GM21723 (cell line): ENCODE results near the gene PPFIA3.

ENCODE experiments used
- ATAC-seq: cut with Tn5 transposase; IDR thresholded peaks from one replicate; pipeline ENCODE4 v1.9.1; 2021; ENCODE audit warnings: mild to moderate bottlenecking, moderate library complexity; ENCODE audit not compliant: unreplicated experiment

PPFIA3 gene

DNA sequence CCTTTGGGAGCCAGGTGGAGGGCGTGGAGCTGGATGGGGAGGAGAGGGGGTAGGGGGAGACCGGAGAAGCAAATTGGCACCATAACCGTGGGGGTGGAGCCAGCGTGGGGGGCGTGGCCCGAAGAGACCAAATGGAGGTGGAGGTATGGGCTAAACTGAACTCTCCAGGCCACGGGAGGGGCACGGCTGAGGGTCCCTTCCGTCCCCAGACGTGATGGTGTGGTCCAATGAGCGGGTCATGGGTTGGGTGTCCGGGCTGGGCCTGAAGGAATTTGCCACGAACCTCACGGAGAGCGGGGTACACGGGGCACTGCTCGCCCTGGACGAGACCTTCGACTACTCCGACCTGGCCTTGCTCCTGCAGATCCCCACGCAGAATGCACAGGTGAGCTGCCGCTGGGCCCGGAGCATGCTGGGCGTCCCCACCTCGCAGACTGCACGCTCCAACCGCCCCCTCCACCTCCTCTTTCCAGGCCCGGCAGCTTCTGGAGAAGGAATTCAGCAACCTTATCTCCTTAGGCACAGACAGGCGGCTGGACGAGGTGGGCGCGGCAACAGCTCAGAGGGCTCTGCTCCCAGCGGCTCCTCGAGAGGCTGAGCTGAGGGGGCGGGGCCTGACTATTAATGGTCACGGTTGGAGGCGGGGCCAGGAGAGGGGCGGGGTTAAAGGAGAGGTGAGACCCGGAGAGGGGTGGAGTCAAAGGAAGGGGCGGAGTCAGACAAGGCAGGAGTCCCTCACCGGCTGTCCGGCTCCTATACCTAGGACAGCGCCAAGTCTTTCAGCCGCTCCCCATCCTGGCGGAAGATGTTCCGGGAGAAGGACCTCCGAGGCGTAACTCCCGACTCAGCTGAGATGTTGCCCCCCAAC is 29.7 kb downstream of the PPFIA3 start:
- ATAC-seq: no peak

GRCh38 chr19:49149652-49150105 is 30.3 kb downstream of the PPFIA3 start:
- ATAC-seq: no peak

- no peak for ATAC-seq
Measured at GRCh38 chr19:49150106-49150943, 31.0 kb downstream of the PPFIA3 start.

- ATAC-seq: no peak
Measured at GRCh38 chr19:49150944-49151243, 31.6 kb downstream of the PPFIA3 start.

DNA sequence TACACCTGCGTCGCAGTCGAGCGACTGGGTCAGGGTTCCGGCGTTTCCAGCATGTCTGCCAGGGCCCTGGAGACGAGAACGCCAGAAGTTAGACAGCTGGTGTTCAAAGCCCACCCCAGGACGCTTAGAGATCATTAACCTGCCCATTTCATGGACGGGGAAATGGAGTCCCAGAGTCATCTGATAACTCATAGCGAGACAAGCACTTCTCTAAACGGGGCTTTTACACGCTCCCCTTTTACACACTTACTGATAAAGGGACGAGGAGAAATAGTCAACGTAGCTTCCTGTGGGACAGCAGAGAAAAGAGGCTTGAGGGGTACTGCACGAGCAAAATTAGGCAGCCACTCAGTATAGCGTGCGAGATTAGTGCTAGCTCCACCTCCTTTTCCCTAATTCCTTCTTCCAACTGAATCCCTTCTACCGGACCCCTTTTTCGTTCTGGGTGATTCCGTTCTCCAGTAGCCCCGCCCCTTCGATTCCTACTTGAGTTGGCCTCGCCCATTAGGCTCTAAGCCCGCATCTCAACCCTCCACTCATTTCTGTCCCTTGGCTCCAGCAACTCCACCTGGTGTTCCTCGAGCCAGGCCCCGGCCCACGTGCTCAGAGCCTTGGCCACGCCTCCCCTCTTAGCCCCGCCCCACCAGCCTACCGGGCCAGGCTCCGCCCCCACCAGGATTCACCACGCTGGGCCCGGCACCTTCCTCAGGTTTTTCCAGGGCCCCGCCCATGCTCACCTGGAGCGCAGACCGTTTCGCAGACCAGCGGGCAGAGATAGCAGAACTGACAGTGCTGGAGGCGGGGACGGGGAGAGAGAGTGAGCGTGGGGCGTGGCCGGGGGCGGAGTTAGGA is 32.1 kb downstream of the PPFIA3 start:
- no peak for ATAC-seq

DNA sequence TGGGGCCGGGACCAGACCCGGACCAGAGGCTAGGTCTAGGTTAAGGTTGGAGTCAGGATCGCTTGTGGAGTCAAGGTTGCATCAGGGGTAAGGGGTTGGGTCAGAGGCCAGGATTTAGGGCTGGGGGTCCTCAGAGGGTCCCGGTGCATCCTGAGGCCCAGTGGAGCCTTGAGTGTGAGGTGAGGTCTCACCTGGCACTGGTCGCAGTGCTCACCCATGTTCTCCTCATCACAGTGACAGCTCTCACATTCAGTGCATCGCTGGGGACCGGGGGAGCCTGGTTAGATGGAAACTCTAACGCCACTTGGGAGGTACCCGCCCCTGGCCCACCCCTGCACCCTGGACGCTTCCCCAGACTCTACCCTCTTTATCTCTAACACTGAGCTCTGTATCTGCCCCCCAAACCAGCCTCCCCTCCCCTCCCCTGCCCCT is 32.8 kb downstream of the PPFIA3 start:
- ATAC-seq: no peak

DNA sequence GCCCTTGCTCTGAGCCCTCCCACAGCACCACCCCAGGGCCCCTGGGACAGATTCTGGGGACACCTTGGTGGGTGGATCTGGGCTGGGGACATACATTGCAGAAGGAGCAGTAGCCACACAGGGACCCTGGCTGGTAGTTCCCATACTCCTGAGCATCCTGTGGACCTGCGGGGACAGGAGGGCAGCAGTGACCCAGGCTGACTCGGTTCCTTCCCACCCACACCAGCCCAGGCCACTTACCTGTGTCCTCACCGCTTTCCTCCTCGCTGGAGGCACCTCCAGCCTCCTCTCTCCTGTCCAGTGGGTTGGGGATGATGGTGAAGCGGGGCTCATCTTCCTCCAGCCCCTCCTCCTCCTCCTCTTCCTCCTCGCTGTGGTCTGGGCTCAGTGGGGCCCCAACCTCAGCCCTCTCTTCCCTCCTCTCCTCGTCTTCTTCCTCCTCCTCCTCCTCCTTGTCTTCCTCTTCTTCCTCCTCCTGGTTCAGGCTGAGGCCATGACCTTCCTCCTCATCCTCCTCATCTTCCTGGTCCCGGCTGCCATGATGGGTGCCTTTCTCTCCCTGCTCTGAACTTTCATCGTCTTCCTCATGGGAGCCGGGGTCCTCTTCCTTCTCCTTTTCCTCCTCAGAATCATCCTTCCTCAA is 33.9 kb downstream of the PPFIA3 start:
- ATAC-seq: no peak

- no peak for ATAC-seq
Measured at GRCh38 chr19:49154279-49154678, 34.9 kb downstream of the PPFIA3 start.

- ATAC-seq: no peak
Measured at GRCh38 chr19:49155005-49155819, 35.9 kb downstream of the PPFIA3 start, which contains the start of gene HRC. TSS of gene HRC (minus strand) at chr19:49155396. CDS start at chr19:49155237, 159 bp downstream.

- no peak for ATAC-seq
Measured at GRCh38 chr19:49155820-49156346, 36.5 kb downstream of the PPFIA3 start.

DNA sequence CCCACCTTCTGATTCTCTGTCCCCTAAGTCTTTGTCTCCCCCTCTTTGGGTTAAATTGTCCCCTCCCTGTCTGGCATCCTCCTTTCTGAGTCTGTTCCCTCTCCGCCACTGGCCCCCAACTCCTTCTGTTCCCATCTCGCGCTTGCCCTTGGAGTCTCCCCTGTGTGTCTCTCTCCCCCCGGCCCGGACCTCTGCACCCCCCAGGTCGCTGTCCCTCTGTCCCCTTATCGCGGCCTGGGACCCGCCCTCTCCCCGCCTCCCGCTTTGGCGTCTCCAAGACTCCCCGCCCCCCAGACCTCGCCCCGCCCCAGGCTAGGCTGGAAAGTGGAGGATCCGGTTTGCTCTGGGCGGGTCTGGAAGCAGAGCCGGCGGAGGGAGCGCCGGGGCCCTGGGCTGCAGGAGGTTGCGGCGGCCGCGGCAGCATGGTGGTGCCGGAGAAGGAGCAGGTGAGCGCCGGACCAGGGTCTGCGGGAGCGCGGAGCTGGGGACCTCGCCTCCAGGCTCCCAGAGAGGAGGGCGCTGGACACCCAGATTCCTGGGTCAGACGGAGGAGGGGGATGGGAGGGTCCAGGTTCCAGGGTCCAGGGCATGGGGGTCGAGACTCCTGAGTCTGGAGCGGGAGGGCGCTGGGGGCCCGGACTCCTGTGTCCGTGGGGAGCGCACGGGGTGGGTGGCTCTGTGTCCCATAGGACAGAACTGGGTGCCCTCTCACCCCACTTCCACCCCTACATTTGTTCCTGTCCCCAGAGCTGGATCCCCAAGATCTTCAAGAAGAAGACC is 38.3 kb downstream of the PPFIA3 start, which contains the start of gene TRPM4:
TSS of gene TRPM4 (plus strand) at position 348 of the 780 bp plus-strand sequence. CDS start at position 423, 75 bp downstream.
- no peak for ATAC-seq

- no peak for ATAC-seq
Measured at GRCh38 chr19:49160450-49161189, 41.3 kb downstream of the PPFIA3 start.

DNA sequence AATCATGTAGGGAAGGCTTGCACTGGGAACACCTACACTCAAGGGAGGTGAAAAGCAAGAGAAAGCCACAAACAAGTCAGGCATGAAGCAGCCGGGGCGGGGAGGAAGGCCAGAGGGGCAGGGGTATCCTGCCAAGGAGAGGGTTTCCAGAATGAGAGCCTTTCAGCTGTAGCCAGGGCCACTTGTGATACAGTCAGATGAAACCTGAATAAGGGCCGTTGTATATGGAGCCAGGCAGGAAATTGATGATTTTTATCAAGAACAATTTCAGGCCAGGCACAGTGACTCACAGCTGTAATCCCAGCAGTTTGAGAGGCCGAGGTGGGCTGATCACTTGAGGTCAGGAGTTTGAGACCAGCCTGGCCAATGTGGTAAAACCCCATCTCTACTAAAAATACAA is 42.6 kb downstream of the PPFIA3 start:
- no peak for ATAC-seq

DNA sequence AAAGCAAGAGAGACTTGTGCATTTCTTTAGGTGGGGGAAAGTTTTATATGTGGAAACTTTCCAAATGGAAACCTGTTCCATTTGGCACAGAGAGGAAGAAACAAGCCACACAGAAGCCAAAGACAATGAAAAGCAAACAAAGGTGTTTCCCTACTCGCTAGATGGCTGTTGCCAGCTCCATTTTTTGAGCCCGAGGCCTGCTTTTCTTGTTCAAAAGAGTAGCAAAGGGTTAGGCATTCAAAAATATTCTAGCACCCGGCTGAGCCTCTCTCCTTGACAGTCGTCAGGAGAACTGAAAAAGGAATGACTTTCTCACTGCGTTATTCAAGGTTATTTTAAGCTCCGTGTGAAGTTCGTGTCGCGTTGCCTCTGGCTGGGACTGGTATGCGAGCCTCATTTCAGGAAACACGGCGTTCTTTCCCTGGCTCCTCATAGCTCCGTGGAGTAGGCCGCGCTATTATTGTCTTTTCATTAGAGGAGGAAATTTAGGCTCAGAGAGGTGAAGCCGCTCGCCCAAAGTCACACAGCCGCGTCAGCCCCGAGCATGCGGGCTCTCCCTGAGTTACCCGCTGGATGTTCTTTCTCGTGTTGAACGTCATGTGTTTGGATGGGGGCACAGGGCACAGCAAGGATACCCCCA is 45.9 kb downstream of the PPFIA3 start:
- no peak for ATAC-seq

- no peak for ATAC-seq
Measured at GRCh38 chr19:49165865-49166301, 46.5 kb downstream of the PPFIA3 start.

DNA sequence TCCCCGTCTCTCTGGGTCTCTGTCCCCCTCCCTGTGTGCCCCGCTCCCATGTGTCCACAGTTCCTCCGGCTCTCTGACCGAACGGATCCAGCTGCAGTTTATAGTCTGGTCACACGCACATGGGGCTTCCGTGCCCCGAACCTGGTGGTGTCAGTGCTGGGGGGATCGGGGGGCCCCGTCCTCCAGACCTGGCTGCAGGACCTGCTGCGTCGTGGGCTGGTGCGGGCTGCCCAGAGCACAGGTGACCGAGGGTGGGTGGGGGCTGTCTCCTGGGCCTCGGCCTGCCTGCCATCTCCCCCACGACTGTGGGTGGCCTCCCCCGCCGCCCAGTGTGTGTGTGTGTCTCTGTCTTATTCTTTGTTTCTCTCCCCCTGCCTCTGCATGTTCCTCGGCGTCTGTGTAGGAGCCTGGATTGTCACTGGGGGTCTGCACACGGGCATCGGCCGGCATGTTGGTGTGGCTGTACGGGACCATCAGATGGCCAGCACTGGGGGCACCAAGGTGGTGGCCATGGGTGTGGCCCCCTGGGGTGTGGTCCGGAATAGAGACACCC is 48.6 kb downstream of the PPFIA3 start:
- no peak for ATAC-seq

DNA sequence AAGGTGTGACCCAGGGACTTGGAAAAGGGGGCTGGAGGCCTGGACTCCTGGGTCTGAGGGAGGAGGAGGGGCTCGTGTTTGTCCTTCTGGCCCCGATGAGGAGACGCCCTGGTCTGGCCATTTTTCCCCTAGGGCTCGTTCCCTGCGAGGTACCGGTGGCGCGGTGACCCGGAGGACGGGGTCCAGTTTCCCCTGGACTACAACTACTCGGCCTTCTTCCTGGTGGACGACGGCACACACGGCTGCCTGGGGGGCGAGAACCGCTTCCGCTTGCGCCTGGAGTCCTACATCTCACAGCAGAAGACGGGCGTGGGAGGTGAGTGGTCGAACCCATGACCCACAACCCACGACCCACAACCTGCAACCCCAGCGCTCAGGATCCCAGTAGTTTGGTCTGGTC is 49.1 kb downstream of the PPFIA3 start:
- ATAC-seq: no peak
